ENCODE data around the gene SH3PXD2B.
"Not testable (repeated sequence)": the region's sequence is repeated elsewhere in the genome, so short reads cannot be mapped to it uniquely, and the experiment has no call there.

SH3PXD2B gene

GRCh38 chr5:172336676-172337285, 117.5 kb downstream of the SH3PXD2B start:
- no peak for DNase-seq (ENCODE audit: low spot score)

GRCh38 chr5:172336264-172336663, 118.1 kb downstream of the SH3PXD2B start:
- DNase-seq (ENCODE audit: low spot score) = no peak

GRCh38 chr5:172335721-172336120, 118.6 kb downstream of the SH3PXD2B start:
- DNase-seq (ENCODE audit: low spot score) = no peak

- no peak for DNase-seq (ENCODE audit: low spot score)
Measured at GRCh38 chr5:172334641-172335040, 119.7 kb downstream of the SH3PXD2B start.

- no peak for DNase-seq (ENCODE audit: low spot score)
Measured at GRCh38 chr5:172334196-172334595, 120.1 kb downstream of the SH3PXD2B start.

- DNase-seq (ENCODE audit: low spot score) = not testable (repeated sequence)
Measured at GRCh38 chr5:172326901-172327300, 127.4 kb downstream of the SH3PXD2B start.

GRCh38 chr5:172325452-172325851, 128.9 kb downstream of the SH3PXD2B start:
- no peak for DNase-seq (ENCODE audit: low spot score)

- no peak for DNase-seq (ENCODE audit: low spot score)
Measured at GRCh38 chr5:172322028-172322965, 132.0 kb downstream of the SH3PXD2B start.

- DNase-seq (ENCODE audit: low spot score) = no peak
Measured at GRCh38 chr5:172321593-172321992, 132.7 kb downstream of the SH3PXD2B start.

GRCh38 chr5:172319708-172320441, 134.4 kb downstream of the SH3PXD2B start:
- no peak for DNase-seq (ENCODE audit: low spot score)

- no peak for DNase-seq (ENCODE audit: low spot score)
Measured at GRCh38 chr5:172315587-172316493, 138.5 kb downstream of the SH3PXD2B start.

GRCh38 chr5:172313915-172314314, 140.4 kb downstream of the SH3PXD2B start:
- no peak for DNase-seq (ENCODE audit: low spot score)

GRCh38 chr5:172312286-172312685, 142.0 kb downstream of the SH3PXD2B start:
- peak; percentile 44 for DNase-seq (ENCODE audit: low spot score)

GRCh38 chr5:172311605-172312004, 142.7 kb downstream of the SH3PXD2B start:
- no peak for DNase-seq (ENCODE audit: low spot score)

- DNase-seq (ENCODE audit: low spot score) = no peak
Measured at GRCh38 chr5:172311026-172311425, 143.3 kb downstream of the SH3PXD2B start.

GRCh38 chr5:172305380-172305779, 148.9 kb downstream of the SH3PXD2B start:
- no peak for DNase-seq (ENCODE audit: low spot score)

GRCh38 chr5:172303572-172304335, 150.6 kb downstream of the SH3PXD2B start:
- no peak for DNase-seq (ENCODE audit: low spot score)

- DNase-seq (ENCODE audit: low spot score) = no peak
Measured at GRCh38 chr5:172303162-172303561, 151.2 kb downstream of the SH3PXD2B start.

- no peak for DNase-seq (ENCODE audit: low spot score)
Measured at GRCh38 chr5:172302047-172302710, 152.1 kb downstream of the SH3PXD2B start.

GRCh38 chr5:172299916-172300439, 154.3 kb downstream of the SH3PXD2B start:
- DNase-seq (ENCODE audit: low spot score) = no peak

All from AG08395 (cell line).